ENCODE results near the gene ASAH2.
"Not testable (repeated sequence)": the region's sequence is repeated elsewhere in the genome, so short reads cannot be mapped to it uniquely, and the experiment has no call there.

The ASAH2 gene

GRCh38 chr10:50248598-50248997 lies 2.7 kb downstream of the ASAH2 start:
- Histone ChIP-seq H3K9ac (ENCODE audit: low read length) (no peak overlapping the region), H3K4me3 (ENCODE audit: low read length) (no peak overlapping the region), H3K36me3 (ENCODE audit: control insufficient read depth, low read depth, low read length) (no peaks in the 10 kb centered on the region), H3K27me3 (ENCODE audit: control insufficient read depth, insufficient read depth, low read length) (no peaks in the 10 kb centered on the region), H3K27ac (ENCODE audit: low read length) (no peak overlapping the region), H3K4me1 (ENCODE audit: control insufficient read depth, low read depth, low read length) (no peaks in the 10 kb centered on the region), H3K9me3 (ENCODE audit: control insufficient read depth, low read depth, low read length) (no peaks in the 10 kb centered on the region)

- H3K36me3 ChIP-seq (ENCODE audit: control insufficient read depth, low read depth, low read length), result no peaks in the 10 kb centered on the region
- H3K9ac ChIP-seq (ENCODE audit: low read length), result no peak overlapping the region
- H3K27ac ChIP-seq (ENCODE audit: low read length), result no peak overlapping the region
- H3K27me3 ChIP-seq (ENCODE audit: control insufficient read depth, insufficient read depth, low read length), result no peaks in the 10 kb centered on the region
- no peaks in the 10 kb centered on the region for H3K4me1 ChIP-seq (ENCODE audit: control insufficient read depth, low read depth, low read length)
- no peaks in the 10 kb centered on the region for H3K9me3 ChIP-seq (ENCODE audit: control insufficient read depth, low read depth, low read length)
- H3K4me3 ChIP-seq (ENCODE audit: low read length), result no peak overlapping the region
Observed at GRCh38 chr10:50248062-50248461, 3.3 kb downstream of the ASAH2 start.

- H3K36me3 ChIP-seq (ENCODE audit: control insufficient read depth, low read depth, low read length), result no peaks in the 10 kb centered on the region
- no peak overlapping the region for H3K9ac ChIP-seq (ENCODE audit: low read length)
- no peaks in the 10 kb centered on the region for H3K27me3 ChIP-seq (ENCODE audit: control insufficient read depth, insufficient read depth, low read length)
- H3K9me3 ChIP-seq (ENCODE audit: control insufficient read depth, low read depth, low read length), result no peaks in the 10 kb centered on the region
- no peak overlapping the region for H3K27ac ChIP-seq (ENCODE audit: low read length)
- no peak overlapping the region for H3K4me3 ChIP-seq (ENCODE audit: low read length)
- no peaks in the 10 kb centered on the region for H3K4me1 ChIP-seq (ENCODE audit: control insufficient read depth, low read depth, low read length)
Observed at GRCh38 chr10:50244201-50244600, 7.1 kb downstream of the ASAH2 start.

- H3K4me1 ChIP-seq (ENCODE audit: control insufficient read depth, low read depth, low read length), result no peaks in the 10 kb centered on the region
- H3K9me3 ChIP-seq (ENCODE audit: control insufficient read depth, low read depth, low read length), result no peaks in the 10 kb centered on the region
- no peak overlapping the region for H3K4me3 ChIP-seq (ENCODE audit: low read length)
- no peaks in the 10 kb centered on the region for H3K36me3 ChIP-seq (ENCODE audit: control insufficient read depth, low read depth, low read length)
- no peak overlapping the region for H3K27ac ChIP-seq (ENCODE audit: low read length)
- H3K9ac ChIP-seq (ENCODE audit: low read length), result no peak overlapping the region
- H3K27me3 ChIP-seq (ENCODE audit: control insufficient read depth, insufficient read depth, low read length), result no peaks in the 10 kb centered on the region
Observed at GRCh38 chr10:50242777-50243176, 8.5 kb downstream of the ASAH2 start.

- H3K9ac ChIP-seq (ENCODE audit: low read length); H3K4me3 ChIP-seq (ENCODE audit: low read length); H3K36me3 ChIP-seq (ENCODE audit: control insufficient read depth, low read depth, low read length); H3K27ac ChIP-seq (ENCODE audit: low read length); H3K27me3 ChIP-seq (ENCODE audit: control insufficient read depth, insufficient read depth, low read length); H3K4me1 ChIP-seq (ENCODE audit: control insufficient read depth, low read depth, low read length); H3K9me3 ChIP-seq (ENCODE audit: control insufficient read depth, low read depth, low read length): not testable (repeated sequence)
Observed at GRCh38 chr10:50241478-50241877, 9.8 kb downstream of the ASAH2 start.

GRCh38 chr10:50234486-50234885 lies 16.8 kb downstream of the ASAH2 start:
- no peaks in the 10 kb centered on the region for H3K36me3 ChIP-seq (ENCODE audit: control insufficient read depth, low read depth, low read length)
- no peaks in the 10 kb centered on the region for H3K4me1 ChIP-seq (ENCODE audit: control insufficient read depth, low read depth, low read length)
- no peak overlapping the region for H3K9ac ChIP-seq (ENCODE audit: low read length)
- no peak overlapping the region for H3K27ac ChIP-seq (ENCODE audit: low read length)
- no peaks in the 10 kb centered on the region for H3K9me3 ChIP-seq (ENCODE audit: control insufficient read depth, low read depth, low read length)
- H3K27me3 ChIP-seq (ENCODE audit: control insufficient read depth, insufficient read depth, low read length), result no peaks in the 10 kb centered on the region
- no peak overlapping the region for H3K4me3 ChIP-seq (ENCODE audit: low read length)

GRCh38 chr10:50232261-50232639 lies 19.1 kb downstream of the ASAH2 start:
- no peak overlapping the region for H3K4me3 ChIP-seq (ENCODE audit: low read length)
- H3K4me1 ChIP-seq (ENCODE audit: control insufficient read depth, low read depth, low read length), result no peaks in the 10 kb centered on the region
- H3K9me3 ChIP-seq (ENCODE audit: control insufficient read depth, low read depth, low read length), result no peaks in the 10 kb centered on the region
- no peak overlapping the region for H3K9ac ChIP-seq (ENCODE audit: low read length)
- H3K27ac ChIP-seq (ENCODE audit: low read length), result no peak overlapping the region
- no peaks in the 10 kb centered on the region for H3K36me3 ChIP-seq (ENCODE audit: control insufficient read depth, low read depth, low read length)
- no peaks in the 10 kb centered on the region for H3K27me3 ChIP-seq (ENCODE audit: control insufficient read depth, insufficient read depth, low read length)

- Histone ChIP-seq H3K27ac (ENCODE audit: low read length) (no peak overlapping the region), H3K4me3 (ENCODE audit: low read length) (no peak overlapping the region), H3K36me3 (ENCODE audit: control insufficient read depth, low read depth, low read length) (no peaks in the 10 kb centered on the region), H3K27me3 (ENCODE audit: control insufficient read depth, insufficient read depth, low read length) (no peaks in the 10 kb centered on the region), H3K4me1 (ENCODE audit: control insufficient read depth, low read depth, low read length) (no peaks in the 10 kb centered on the region), H3K9me3 (ENCODE audit: control insufficient read depth, low read depth, low read length) (no peaks in the 10 kb centered on the region), H3K9ac (ENCODE audit: low read length) (no peak overlapping the region)
Observed at GRCh38 chr10:50231515-50232260, 19.6 kb downstream of the ASAH2 start.

- Histone ChIP-seq H3K27ac (ENCODE audit: low read length) (no peak overlapping the region), H3K4me1 (ENCODE audit: control insufficient read depth, low read depth, low read length) (no peaks in the 10 kb centered on the region), H3K9me3 (ENCODE audit: control insufficient read depth, low read depth, low read length) (no peaks in the 10 kb centered on the region), H3K36me3 (ENCODE audit: control insufficient read depth, low read depth, low read length) (no peaks in the 10 kb centered on the region), H3K27me3 (ENCODE audit: control insufficient read depth, insufficient read depth, low read length) (no peaks in the 10 kb centered on the region), H3K4me3 (ENCODE audit: low read length) (no peak overlapping the region), H3K9ac (ENCODE audit: low read length) (no peak overlapping the region)
Observed at GRCh38 chr10:50229460-50229859, 21.9 kb downstream of the ASAH2 start.

GRCh38 chr10:50228672-50229071 lies 22.6 kb downstream of the ASAH2 start:
- Histone ChIP-seq H3K27me3 (ENCODE audit: control insufficient read depth, insufficient read depth, low read length) (no peaks in the 10 kb centered on the region), H3K9me3 (ENCODE audit: control insufficient read depth, low read depth, low read length) (no peaks in the 10 kb centered on the region), H3K4me3 (ENCODE audit: low read length) (no peak overlapping the region), H3K9ac (ENCODE audit: low read length) (no peak overlapping the region), H3K4me1 (ENCODE audit: control insufficient read depth, low read depth, low read length) (no peaks in the 10 kb centered on the region), H3K36me3 (ENCODE audit: control insufficient read depth, low read depth, low read length) (no peaks in the 10 kb centered on the region), H3K27ac (ENCODE audit: low read length) (no peak overlapping the region)

GRCh38 chr10:50226610-50227009 lies 24.7 kb downstream of the ASAH2 start:
- H3K9me3 ChIP-seq (ENCODE audit: control insufficient read depth, low read depth, low read length), result no peaks in the 10 kb centered on the region
- no peaks in the 10 kb centered on the region for H3K4me1 ChIP-seq (ENCODE audit: control insufficient read depth, low read depth, low read length)
- no peaks in the 10 kb centered on the region for H3K27me3 ChIP-seq (ENCODE audit: control insufficient read depth, insufficient read depth, low read length)
- no peak overlapping the region for H3K9ac ChIP-seq (ENCODE audit: low read length)
- no peaks in the 10 kb centered on the region for H3K36me3 ChIP-seq (ENCODE audit: control insufficient read depth, low read depth, low read length)
- no peak overlapping the region for H3K27ac ChIP-seq (ENCODE audit: low read length)
- H3K4me3 ChIP-seq (ENCODE audit: low read length), result no peak overlapping the region

GRCh38 chr10:50224330-50224952 lies 26.9 kb downstream of the ASAH2 start:
- Histone ChIP-seq H3K4me1 (ENCODE audit: control insufficient read depth, low read depth, low read length) (no peaks in the 10 kb centered on the region), H3K9me3 (ENCODE audit: control insufficient read depth, low read depth, low read length) (no peaks in the 10 kb centered on the region), H3K27ac (ENCODE audit: low read length) (no peak overlapping the region), H3K4me3 (ENCODE audit: low read length) (no peak overlapping the region), H3K27me3 (ENCODE audit: control insufficient read depth, insufficient read depth, low read length) (no peaks in the 10 kb centered on the region), H3K9ac (ENCODE audit: low read length) (no peak overlapping the region), H3K36me3 (ENCODE audit: control insufficient read depth, low read depth, low read length) (no peaks in the 10 kb centered on the region)

Measured in iPS-18a (cell line).